ENCODE measurements around the gene EPS8L3.

DNA sequence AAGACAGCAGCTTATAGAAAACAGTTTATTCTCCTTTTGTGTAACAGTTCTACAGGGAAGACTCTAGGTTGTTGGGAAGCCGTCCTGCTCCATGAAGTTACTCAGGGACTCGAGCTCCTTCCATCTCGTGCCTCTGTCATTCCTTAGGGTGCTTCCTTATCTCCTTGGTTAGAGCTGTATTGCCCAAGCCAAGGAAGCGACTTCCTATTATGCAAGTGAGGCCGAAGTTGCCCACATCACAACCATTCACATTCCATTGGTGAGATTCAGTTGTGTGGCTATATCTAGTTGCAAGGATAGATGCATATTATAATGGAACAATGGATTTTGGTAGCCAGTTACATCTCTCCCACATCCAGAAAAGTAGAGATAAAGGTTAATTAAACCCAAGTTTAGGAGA is 42.7 kb downstream of the EPS8L3 start:
- TF ChIP-seq, protein P1, sequence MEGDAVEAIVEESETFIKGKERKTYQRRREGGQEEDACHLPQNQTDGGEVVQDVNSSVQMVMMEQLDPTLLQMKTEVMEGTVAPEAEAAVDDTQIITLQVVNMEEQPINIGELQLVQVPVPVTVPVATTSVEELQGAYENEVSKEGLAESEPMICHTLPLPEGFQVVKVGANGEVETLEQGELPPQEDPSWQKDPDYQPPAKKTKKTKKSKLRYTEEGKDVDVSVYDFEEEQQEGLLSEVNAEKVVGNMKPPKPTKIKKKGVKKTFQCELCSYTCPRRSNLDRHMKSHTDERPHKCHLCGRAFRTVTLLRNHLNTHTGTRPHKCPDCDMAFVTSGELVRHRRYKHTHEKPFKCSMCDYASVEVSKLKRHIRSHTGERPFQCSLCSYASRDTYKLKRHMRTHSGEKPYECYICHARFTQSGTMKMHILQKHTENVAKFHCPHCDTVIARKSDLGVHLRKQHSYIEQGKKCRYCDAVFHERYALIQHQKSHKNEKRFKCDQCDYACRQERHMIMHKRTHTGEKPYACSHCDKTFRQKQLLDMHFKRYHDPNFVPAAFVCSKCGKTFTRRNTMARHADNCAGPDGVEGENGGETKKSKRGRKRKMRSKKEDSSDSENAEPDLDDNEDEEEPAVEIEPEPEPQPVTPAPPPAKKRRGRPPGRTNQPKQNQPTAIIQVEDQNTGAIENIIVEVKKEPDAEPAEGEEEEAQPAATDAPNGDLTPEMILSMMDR (IDR thresholded peaks at IDR 0.05), result no peak
- TF ChIP-seq POLR2A (IDR thresholded peaks at IDR 0.05), result no peak
